HG03280 (cell line): ENCODE results near the gene ELMO3.

Source experiments
- ATAC-seq: cut with Tn5 transposase; IDR thresholded peaks from one replicate; pipeline ENCODE4 v1.9.1; 2021; ENCODE audit warnings: mild to moderate bottlenecking, moderate library complexity; ENCODE audit not compliant: unreplicated experiment

Gene ELMO3

GRCh38 chr16:67238806-67239470 is 40.0 kb downstream of the ELMO3 start:
- ATAC-seq = no peak

GRCh38 chr16:67240506-67240905 is 41.6 kb downstream of the ELMO3 start:
- no peak for ATAC-seq

- no peak for ATAC-seq
Measured at GRCh38 chr16:67241008-67241900, 42.3 kb downstream of the ELMO3 start.

- no peak for ATAC-seq
Measured at GRCh38 chr16:67242138-67242730, 43.3 kb downstream of the ELMO3 start.

- no peak for ATAC-seq
Measured at GRCh38 chr16:67243481-67243880, 44.5 kb downstream of the ELMO3 start.

- ATAC-seq = peak; percentile 35
Measured at GRCh38 chr16:67244387-67245185, 45.7 kb downstream of the ELMO3 start.

- no peak for ATAC-seq
Measured at GRCh38 chr16:67245186-67245585, 46.3 kb downstream of the ELMO3 start.

- ATAC-seq = no peak
Measured at GRCh38 chr16:67245674-67246080, 46.7 kb downstream of the ELMO3 start.

- peak; percentile 21 for ATAC-seq
Measured at GRCh38 chr16:67246081-67246755, 47.3 kb downstream of the ELMO3 start.

GRCh38 chr16:67246756-67247191 is 47.8 kb downstream of the ELMO3 start:
- peak; percentile 17 for ATAC-seq

- ATAC-seq = peak; percentile 53
Measured at GRCh38 chr16:67247192-67248072, 48.5 kb downstream of the ELMO3 start, which contains the start of gene FHOD1. TSS of gene FHOD1 (minus strand) at chr16:67247481. CDS start at chr16:67247410, 71 bp downstream.

- ATAC-seq = no peak
Measured at GRCh38 chr16:67248073-67248400, 49.1 kb downstream of the ELMO3 start.

- no peak for ATAC-seq
Measured at GRCh38 chr16:67248401-67249177, 49.7 kb downstream of the ELMO3 start, which contains the start of gene SLC9A5. TSS of gene SLC9A5 (plus strand) at chr16:67248979. CDS start at chr16:67249015, 36 bp downstream.

- ATAC-seq = no peak
Measured at GRCh38 chr16:67249178-67250044, 50.5 kb downstream of the ELMO3 start.

GRCh38 chr16:67250045-67250327 is 51.1 kb downstream of the ELMO3 start:
- ATAC-seq = no peak

GRCh38 chr16:67252609-67253497 is 53.9 kb downstream of the ELMO3 start:
- ATAC-seq = no peak
